ENCODE results near the gene PRKAR1B.

DNA sequence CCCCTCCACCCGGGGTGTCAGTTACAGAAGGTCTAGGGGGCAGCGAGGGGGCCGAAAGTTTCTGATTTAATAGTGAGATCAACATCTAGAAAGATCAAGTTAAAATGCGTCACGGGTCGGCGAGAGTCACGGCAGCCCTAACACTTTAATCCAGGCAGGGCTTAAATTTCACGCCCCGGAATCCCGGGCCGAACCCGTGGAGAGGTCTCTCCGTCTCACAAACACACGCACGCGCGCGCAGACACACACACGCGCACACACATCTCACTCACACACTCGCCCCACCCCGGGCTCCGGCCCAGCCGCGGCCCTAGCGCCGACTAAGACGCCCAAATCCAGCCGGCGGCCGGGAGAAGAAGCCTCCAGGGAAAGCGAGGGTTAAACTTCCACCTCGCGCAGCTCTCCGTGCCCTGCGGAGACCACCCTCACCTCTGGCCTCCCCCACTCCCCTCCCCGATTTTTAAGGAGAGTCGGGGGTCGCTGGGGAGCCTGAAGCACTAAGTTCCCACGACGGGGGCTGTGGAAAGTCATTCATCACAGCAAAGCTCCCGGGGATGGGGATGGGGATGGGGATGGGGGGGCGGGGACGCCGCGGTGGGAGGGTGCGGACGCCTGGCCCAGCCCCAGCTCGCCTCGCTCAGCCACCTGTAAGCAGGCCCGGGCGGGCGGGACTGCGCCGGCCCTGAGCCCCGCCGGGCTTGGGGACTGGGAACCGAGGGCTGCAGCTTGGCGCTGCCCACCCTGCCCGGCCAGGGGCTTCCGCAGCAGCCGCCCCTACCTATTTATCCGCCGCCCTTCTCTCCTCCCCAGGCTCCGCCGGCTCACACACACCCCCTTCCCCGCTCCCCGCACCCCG is 209.1 kb downstream of the PRKAR1B start:
- TF ChIP-seq, protein P1, sequence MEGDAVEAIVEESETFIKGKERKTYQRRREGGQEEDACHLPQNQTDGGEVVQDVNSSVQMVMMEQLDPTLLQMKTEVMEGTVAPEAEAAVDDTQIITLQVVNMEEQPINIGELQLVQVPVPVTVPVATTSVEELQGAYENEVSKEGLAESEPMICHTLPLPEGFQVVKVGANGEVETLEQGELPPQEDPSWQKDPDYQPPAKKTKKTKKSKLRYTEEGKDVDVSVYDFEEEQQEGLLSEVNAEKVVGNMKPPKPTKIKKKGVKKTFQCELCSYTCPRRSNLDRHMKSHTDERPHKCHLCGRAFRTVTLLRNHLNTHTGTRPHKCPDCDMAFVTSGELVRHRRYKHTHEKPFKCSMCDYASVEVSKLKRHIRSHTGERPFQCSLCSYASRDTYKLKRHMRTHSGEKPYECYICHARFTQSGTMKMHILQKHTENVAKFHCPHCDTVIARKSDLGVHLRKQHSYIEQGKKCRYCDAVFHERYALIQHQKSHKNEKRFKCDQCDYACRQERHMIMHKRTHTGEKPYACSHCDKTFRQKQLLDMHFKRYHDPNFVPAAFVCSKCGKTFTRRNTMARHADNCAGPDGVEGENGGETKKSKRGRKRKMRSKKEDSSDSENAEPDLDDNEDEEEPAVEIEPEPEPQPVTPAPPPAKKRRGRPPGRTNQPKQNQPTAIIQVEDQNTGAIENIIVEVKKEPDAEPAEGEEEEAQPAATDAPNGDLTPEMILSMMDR (IDR thresholded peaks at IDR 0.05 in 2 of 3, conservative IDR thresholded peaks at IDR 0.05 in 1 of 3; ENCODE audit: borderline replicate concordance in 1 of 3, insufficient read depth in 1 of 3, low read depth in 2 of 3, low read length in 2 of 3), result no peak
- TF ChIP-seq TCF7L2 (IDR thresholded peaks at IDR 0.05; ENCODE audit: borderline replicate concordance, extremely low read depth, insufficient read depth, insufficient read length), result no peak
- TF ChIP-seq POLR2A (IDR thresholded peaks at IDR 0.05; ENCODE audit: borderline replicate concordance, extremely low read depth, insufficient read depth, insufficient read length), result no peak
- no peak for TF ChIP-seq EZH2phosphoT487 (IDR thresholded peaks at IDR 0.05; ENCODE audit: borderline replicate concordance)
- TF ChIP-seq SP1 (IDR thresholded peaks at IDR 0.05; ENCODE audit: low read depth), result no peak
- TF ChIP-seq ZNF274 (IDR thresholded peaks at IDR 0.05; ENCODE audit: low read depth, low read length), result no peak
- TF ChIP-seq RAD21 (IDR thresholded peaks at IDR 0.05; ENCODE audit: low read depth), result no peak
- TF ChIP-seq ZFX (IDR thresholded peaks at IDR 0.05), result no peak
- no peak for TF ChIP-seq SRF (IDR thresholded peaks at IDR 0.05; ENCODE audit: low read depth)
- TF ChIP-seq JUND (IDR thresholded peaks at IDR 0.05), result no peak

Data from HCT116 (cell line).